ENCODE measurements around the gene ERH.
"Not testable (repeated sequence)": the region's sequence is repeated elsewhere in the genome, so short reads cannot be mapped to it uniquely, and the experiment has no call there.

Gene ERH

DNA sequence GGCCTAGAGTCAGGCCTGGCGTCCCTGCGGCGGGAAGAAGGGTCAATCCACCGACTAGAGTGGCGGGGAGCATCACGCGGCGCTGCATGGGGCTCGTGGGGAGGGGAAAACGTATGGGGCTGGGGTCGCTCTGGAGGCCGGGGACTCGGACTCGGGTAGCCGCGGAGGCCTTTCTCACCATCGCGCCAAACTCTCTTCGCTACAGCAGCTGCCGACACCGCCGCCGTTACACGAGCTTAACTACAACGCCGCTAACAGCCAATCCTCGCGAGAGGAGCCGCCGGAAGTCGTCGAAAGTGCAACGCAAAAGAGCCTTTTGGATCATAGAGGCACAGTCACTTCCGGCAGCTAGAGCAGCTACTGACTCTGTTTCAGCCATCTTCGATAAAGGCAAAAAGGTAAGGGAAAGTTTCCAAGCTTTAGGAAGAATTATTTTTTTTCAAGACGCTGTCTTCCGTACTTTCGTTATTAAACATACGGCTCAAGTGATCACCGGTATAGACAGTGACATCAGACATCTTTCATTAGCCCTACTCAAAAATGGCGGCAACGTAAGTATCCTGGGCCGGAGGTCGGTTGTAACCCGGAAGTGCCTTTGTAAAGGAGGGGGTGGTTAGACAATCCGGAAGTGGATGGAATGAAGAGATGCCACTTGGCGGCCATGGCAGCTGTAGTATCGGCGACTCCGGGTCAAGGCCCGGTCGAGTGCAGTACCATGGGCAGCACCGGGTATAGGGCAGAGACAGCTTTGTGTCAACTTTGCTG is at the start of gene ERH, which contains the start of gene SLC39A9:
Gene ERH (minus strand): TSS at position 247 of the 765 bp plus-strand sequence. CDS start 66 bp downstream, at position 181.
Gene SLC39A9 (plus strand): TSS at position 640 of the 765 bp plus-strand sequence. CDS start 678 bp downstream, outside the sequence.
- DNase-seq = peak; percentile 99

- no peak for DNase-seq
Measured at GRCh38 chr14:69443296-69443805, 45.3 kb upstream of the ERH start.

DNA sequence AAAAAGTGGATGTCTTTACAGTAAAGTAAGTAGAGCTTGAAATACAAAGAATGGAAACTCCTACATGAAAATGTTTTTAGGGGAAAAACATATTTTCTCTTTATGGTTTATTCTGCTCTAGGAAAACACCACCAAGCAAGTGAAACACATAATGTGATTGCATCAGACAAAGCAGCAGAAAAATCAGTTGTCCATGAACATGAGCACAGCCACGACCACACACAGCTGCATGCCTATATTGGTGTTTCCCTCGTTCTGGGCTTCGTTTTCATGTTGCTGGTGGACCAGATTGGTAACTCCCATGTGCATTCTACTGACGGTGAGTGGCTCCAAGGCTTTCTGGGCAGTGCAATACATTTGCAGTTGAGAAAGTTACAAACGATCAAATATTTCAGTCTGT is 43.8 kb upstream of the ERH start:
- DNase-seq = no peak

- DNase-seq = no peak
Measured at GRCh38 chr14:69439521-69440270, 41.6 kb upstream of the ERH start.

- no peak for DNase-seq
Measured at GRCh38 chr14:69432364-69432763, 34.3 kb upstream of the ERH start.

GRCh38 chr14:69430306-69430939 is 32.3 kb upstream of the ERH start:
- DNase-seq = no peak

DNA sequence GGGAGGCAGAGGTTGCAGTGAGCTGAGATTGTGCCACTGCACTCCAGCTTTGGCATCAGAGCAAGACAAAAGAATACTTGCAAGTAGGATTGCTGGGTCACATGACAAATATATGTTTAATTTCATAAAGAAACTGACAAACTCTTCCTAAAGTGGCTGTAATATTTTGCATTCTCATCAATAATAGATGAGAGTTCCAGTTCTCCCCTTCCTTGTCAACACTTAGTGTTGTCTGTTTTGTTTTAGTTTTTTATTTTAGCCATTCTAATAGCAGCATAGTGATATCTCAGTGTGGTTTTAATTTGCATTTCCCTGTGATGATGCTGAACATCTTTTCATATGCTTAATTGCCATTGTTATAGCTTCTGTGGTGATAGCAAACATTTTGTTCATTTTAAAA is 31.5 kb upstream of the ERH start:
- no peak for DNase-seq

- DNase-seq = no peak
Measured at GRCh38 chr14:69428289-69428998, 30.3 kb upstream of the ERH start.

GRCh38 chr14:69427596-69427995 is 29.5 kb upstream of the ERH start:
- no peak for DNase-seq

DNA sequence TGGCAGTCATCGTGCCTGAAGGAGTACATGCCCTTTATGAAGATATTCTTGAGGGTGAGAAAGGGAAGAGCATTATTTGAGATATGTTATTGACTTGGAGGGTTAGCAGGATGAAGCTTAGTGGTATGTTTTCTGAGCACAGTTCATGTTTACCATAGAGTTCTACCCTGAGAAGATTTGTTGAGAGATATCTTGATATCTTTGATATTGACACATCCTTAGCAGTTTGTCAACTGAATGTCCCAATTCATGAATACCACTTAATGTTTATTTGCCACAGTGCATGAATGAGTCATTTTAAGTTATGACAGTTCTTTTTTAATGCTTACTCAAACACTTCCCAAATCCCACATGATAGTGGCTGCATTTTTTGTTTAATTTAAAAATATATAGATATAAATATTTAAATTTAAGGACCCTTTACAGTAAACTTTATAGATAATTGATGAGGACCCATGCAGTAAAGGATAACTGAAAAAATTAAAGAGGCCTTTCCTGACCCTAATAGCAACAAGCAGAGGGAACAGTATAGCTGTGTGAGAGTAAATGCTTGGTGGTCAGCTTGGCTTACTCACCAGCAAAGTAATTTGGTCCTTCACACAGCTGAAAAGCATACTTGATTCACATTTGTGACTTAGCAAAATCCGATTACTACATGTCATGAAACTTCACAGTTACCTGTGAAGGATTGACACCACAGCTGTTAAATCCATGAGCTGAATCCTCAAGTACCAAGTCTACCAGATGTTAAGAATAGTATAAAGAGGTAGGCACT is 26.2 kb upstream of the ERH start:
- no peak for DNase-seq

GRCh38 chr14:69423279-69423678 is 25.2 kb upstream of the ERH start:
- DNase-seq = no peak

DNA sequence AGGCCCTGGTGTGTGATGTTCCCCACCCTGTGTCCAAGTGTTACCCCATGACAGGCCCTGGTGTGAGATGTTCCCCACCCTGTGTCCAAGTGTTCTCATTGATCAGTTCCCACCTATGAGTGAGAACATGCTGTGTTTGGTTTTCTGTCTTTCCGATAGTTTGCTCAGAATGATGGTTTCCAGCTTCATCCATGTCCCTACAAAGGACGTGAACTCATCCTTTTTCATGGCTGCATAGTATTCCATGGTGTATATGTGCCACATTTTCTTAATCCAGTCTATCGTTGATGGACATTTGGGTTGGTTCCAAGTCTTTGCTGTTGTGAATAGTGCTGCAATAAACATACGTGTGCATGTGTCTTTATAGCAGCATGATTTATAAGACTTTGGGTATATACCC is 18.0 kb upstream of the ERH start:
- DNase-seq = not testable (repeated sequence)

DNA sequence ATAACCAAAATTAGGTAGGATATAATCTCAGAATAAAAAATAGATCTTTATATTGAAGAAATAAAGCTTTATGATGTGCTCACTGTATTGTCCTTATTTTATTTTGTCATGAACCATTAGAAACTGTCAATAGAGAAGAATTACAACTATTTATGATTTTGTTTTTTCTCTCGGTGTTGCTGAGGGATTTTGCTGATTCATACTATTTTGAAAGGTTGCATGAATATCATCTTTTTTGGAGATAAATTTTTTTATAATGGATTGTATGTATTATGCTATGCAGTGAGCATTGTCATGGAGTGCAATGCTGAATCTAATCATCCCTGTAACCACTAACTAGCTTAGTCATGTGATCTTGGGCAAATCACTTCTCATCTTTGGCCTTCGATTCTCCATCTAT is 15.4 kb upstream of the ERH start:
- no peak for DNase-seq

DNA sequence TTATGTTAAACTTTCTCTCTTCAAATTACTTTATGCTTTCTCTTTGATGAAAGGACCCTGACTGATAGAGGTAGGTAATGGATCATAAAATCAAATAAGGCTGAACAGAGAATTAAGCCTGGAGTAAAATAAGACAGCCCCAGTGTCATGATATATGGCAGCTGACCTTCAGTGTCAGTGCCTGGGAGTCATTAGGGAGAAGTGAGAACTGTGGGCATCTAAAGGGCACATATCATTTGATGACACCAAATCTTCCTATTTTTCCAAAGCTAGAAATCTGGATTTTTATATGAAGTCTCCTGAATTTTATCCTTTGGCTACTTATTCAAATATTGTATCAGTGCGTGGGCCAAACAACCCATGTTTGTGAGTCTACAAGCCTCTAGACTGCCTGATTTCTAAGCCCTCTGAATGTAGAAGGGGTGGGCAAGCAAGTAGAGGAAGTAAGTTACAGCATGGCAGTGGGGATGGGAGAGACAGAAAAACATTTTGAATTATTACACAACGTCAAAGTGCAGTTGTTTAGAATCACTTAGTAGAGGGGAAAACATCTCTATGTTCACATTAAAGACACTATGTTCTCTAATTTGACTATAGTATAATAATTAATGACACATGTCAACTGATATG is 10.3 kb upstream of the ERH start:
- DNase-seq = no peak

GRCh38 chr14:69405762-69406161 is 7.7 kb upstream of the ERH start:
- DNase-seq = no peak

DNA sequence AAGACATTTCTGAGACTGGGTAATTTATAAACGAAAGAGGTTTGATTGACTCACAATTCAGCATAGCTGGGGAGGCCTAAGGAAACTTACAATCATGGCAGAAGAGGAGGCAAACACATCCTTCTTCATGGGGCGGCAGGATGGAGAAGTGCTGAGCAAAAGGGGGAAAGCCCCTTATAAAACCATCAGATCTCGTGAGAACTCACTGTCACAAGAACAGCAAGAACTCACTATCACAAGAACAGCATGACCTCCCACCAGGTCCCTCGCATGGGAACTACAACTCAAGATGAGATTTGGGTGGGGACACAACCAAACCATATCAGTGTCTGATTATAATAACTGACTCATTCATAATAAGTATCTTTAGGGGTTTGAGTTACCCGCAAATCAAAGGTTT is 6.8 kb upstream of the ERH start:
- no peak for DNase-seq

- no peak for DNase-seq
Measured at GRCh38 chr14:69404478-69404877, 6.4 kb upstream of the ERH start.

GRCh38 chr14:69401841-69402240 is 3.7 kb upstream of the ERH start:
- DNase-seq = no peak

- no peak for DNase-seq
Measured at GRCh38 chr14:69400154-69400553, 2.1 kb upstream of the ERH start.

DNA sequence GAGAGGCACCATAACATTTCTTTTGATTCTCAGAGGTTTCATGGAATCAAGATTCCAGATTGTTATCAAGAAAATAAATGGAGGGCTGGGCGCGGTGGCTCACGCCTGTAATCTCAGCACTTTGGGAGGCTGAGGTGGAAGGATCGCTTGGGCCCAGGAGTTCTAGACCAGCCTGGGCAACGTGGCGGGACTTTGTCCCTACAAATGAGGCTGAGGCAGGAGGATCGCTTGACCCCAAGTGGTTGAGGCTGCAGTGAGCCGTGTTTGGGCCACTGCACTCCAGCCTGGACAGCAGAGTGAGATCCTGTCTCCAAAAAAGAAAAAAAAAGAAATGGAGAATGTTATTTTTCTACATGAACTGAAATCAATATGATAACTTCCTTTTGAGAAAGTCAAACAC is 1.7 kb upstream of the ERH start:
- no peak for DNase-seq

DNA sequence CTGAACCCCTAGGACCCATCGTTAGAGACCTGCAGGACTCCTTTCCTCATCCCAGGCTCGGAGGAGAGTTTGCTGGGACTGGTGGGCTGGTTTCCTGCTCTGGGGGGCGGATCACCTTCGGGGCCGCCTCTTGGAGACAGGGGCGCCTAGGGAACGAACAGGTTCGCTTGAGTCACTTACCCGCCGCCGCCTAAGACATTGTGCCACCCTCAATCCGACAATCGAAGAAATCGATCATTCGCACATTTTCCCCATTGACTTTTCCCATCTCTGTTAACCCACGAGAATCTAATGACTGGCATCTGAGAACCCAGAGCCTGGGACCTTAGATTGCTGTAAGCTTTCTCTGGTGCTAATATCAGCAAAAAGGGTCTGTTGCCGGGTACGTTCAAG is 715 bp upstream of the ERH start:
- peak; percentile 87 for DNase-seq

GRCh38 chr14:69395929-69396328 is 2.2 kb downstream of the ERH start:
- DNase-seq = no peak

All from DMS79 (cell line).